H1 (cell line): Measurements from ENCODE around the gene MRTFA. TPM values are rescaled to one million over a fixed set of nuclear protein-coding genes. Genes with fewer than 3 reads are reported as not detected.

ENCODE experiments used
- CTCF ChIA-PET: fragments of 300-600 bp; sonication (Branson Sonifier 250); formaldehyde crosslinking; loops from one replicate; lab custom pipeline; 2021; ENCODE audit not compliant: partially characterized antibody; lab: Charles Lee
- POLR2A ChIA-PET: fragments of 300-600 bp; sonication (Branson Sonifier 250); formaldehyde crosslinking; loops from one replicate; lab custom pipeline; 2021; ENCODE audit warnings: inconsistent platforms; ENCODE audit not compliant: partially characterized antibody; lab: Charles Lee
- DNase-seq, 2 experiments: peaks; one replicate each; pipeline versions ENCODE4 v3.0.0 to v3.0.0-alpha.2; 2010 to 2022; ENCODE audit warnings: low spot score in 2 of 2, low read depth in 1 of 2, mixed read lengths in 1 of 2
- FAIRE-seq: peaks from 2 replicates; lab custom pipeline; 2011; peaks lifted over from hg19 to GRCh38; lab: Jason Lieb, UNC
- H2AFZ ChIP-seq: 2 replicates; pipeline ENCODE4 v1.8.1; 2012; ENCODE audit warnings: low read length, inconsistent platforms
- H2AK5ac ChIP-seq: 2 replicates; pipeline ENCODE4 v1.6.1; 2013; ENCODE audit warnings: low read depth, low read length
- H2BK120ac ChIP-seq: replicated peaks from 2 replicates; pipeline ENCODE3; 2013; ENCODE audit warnings: low read depth, low read length, inconsistent platforms
- H2BK12ac ChIP-seq: 2 replicates; pipeline ENCODE4 v1.6.1; 2013; ENCODE audit warnings: low read depth, low read length
- H2BK15ac ChIP-seq: 2 replicates; pipeline ENCODE4 v1.6.1; 2013; ENCODE audit warnings: low read length
- H2BK20ac ChIP-seq: 2 replicates; pipeline ENCODE4 v1.6.1; 2013; ENCODE audit warnings: low read length
- H2BK5ac ChIP-seq: 2 replicates; pipeline ENCODE4 v1.6.1; 2013; ENCODE audit warnings: low read depth, low read length
- H3K14ac ChIP-seq: 2 replicates; pipeline ENCODE4 v1.6.1; 2013; ENCODE audit warnings: inconsistent platforms; ENCODE audit not compliant: insufficient read length
- H3K18ac ChIP-seq: 2 replicates; pipeline ENCODE4 v1.6.1; 2013; ENCODE audit warnings: low read length; ENCODE audit errors: extremely low read depth
- H3K23ac ChIP-seq: 2 replicates; pipeline ENCODE4 v1.6.1; 2013; ENCODE audit warnings: inconsistent platforms; ENCODE audit not compliant: insufficient read length
- H3K23me2 ChIP-seq: 2 replicates; pipeline ENCODE4 v1.6.1; 2013; ENCODE audit warnings: low read depth, low read length
- H3K27ac ChIP-seq: 2 replicates; pipeline ENCODE4 v1.6.1; 2011; ENCODE audit warnings: low read depth, low read length, inconsistent platforms
- H3K27me3 ChIP-seq, 4 experiments: replicated peaks in 1 of 4; 1 replicate in 1 of 4; 2 replicates in 3 of 4; pipeline versions ENCODE4 v1.6.1 to v1.8.1; 2011 to 2013; ENCODE audit warnings: low read length in 3 of 4, mild to moderate bottlenecking in 3 of 4, inconsistent platforms in 2 of 4, mixed read lengths in 2 of 4, moderate library complexity in 1 of 4; ENCODE audit not compliant: control insufficient read depth in 3 of 4, insufficient read depth in 3 of 4; ENCODE audit errors: extremely low read depth in 1 of 4
- H3K36me3 ChIP-seq, 4 experiments: 2 replicates each; pipeline versions ENCODE4 v1.6.1 to v1.8.1; 2011 to 2013; ENCODE audit warnings: mild to moderate bottlenecking in 4 of 4, low read length in 3 of 4, moderate library complexity in 2 of 4, control low read depth in 1 of 4, inconsistent platforms in 1 of 4; ENCODE audit not compliant: insufficient read depth in 4 of 4, control insufficient read depth in 2 of 4
- H3K4ac ChIP-seq: replicated peaks from 2 replicates; pipeline ENCODE3; 2013; ENCODE audit warnings: low read length, low read depth, mixed read lengths, inconsistent platforms; ENCODE audit not compliant: insufficient read length
- H3K4me1 ChIP-seq, 4 experiments: replicated peaks in 1 of 4; 1 replicate in 1 of 4; 2 replicates in 3 of 4; pipeline versions ENCODE4 v1.6.1 to v1.8.1; 2011 to 2013; ENCODE audit warnings: low read length in 3 of 4, inconsistent platforms in 2 of 4, mixed read lengths in 1 of 4; ENCODE audit not compliant: insufficient read depth in 4 of 4, control insufficient read depth in 3 of 4
- H3K4me2 ChIP-seq, 2 experiments: 2 replicates each; pipeline versions ENCODE4 v1.6.1 to v1.8.1; 2011 to 2013; ENCODE audit warnings: low read depth in 2 of 2, low read length in 2 of 2, control low read depth in 1 of 2, inconsistent platforms in 1 of 2, mild to moderate bottlenecking in 1 of 2; ENCODE audit not compliant: insufficient read depth in 1 of 2
- H3K4me3 ChIP-seq, 4 experiments: fragments of 200-600, 300-600 bp in 1 of 4; sonication (generic), shearing (Covaris generic), sonication (Bioruptor Twin) in 1 of 4; 2 replicates each; pipeline versions ENCODE4 v1.5.1 to v1.8.1; 2011 to 2016; ENCODE audit warnings: low read length in 4 of 4, low read depth in 3 of 4, control low read depth in 2 of 4, inconsistent platforms in 2 of 4, mild to moderate bottlenecking in 2 of 4, mixed read lengths in 1 of 4, moderate library complexity in 1 of 4; ENCODE audit not compliant: insufficient read depth in 2 of 4; ENCODE audit errors: extremely low read depth in 1 of 4
- H3K56ac ChIP-seq: replicated peaks from 2 replicates; pipeline ENCODE3; 2013; ENCODE audit warnings: low read depth, mild to moderate bottlenecking, mixed read lengths, low read length, inconsistent platforms; ENCODE audit not compliant: insufficient read length
- H3K79me1 ChIP-seq: 2 replicates; pipeline ENCODE4 v1.6.1; 2013; ENCODE audit warnings: low read depth, low read length, control low read depth
- H3K79me2 ChIP-seq, 2 experiments: 2 replicates each; pipeline versions ENCODE4 v1.6.1 to v1.8.1; 2012 to 2013; ENCODE audit warnings: low read length in 2 of 2, mild to moderate bottlenecking in 2 of 2, inconsistent platforms in 1 of 2; ENCODE audit not compliant: insufficient read depth in 2 of 2, control insufficient read depth in 1 of 2
- H3K9ac ChIP-seq, 4 experiments: replicated peaks in 1 of 4; 1 replicate in 1 of 4; 2 replicates in 3 of 4; pipeline versions ENCODE4 v1.6.1 to v1.8.1; 2011 to 2013; ENCODE audit warnings: low read depth in 3 of 4, low read length in 3 of 4, control low read depth in 2 of 4, mild to moderate bottlenecking in 2 of 4, moderate library complexity in 2 of 4, inconsistent platforms in 1 of 4; ENCODE audit errors: extremely low read depth in 1 of 4
- H3K9me3 ChIP-seq, 2 experiments: 2 replicates each; pipeline versions ENCODE4 v1.6.1 to v1.8.1; 2012 to 2013; ENCODE audit warnings: mild to moderate bottlenecking in 2 of 2, moderate library complexity in 2 of 2, control low read depth in 1 of 2, inconsistent platforms in 1 of 2, low read depth in 1 of 2, low read length in 1 of 2, mixed read lengths in 1 of 2; ENCODE audit not compliant: insufficient read depth in 2 of 2
- H4K20me1 ChIP-seq, 2 experiments: replicated peaks in 1 of 2; 2 replicates each; pipeline versions ENCODE3 to v1.8.1; 2011 to 2013; ENCODE audit warnings: inconsistent platforms in 2 of 2, low read length in 2 of 2, mild to moderate bottlenecking in 1 of 2; ENCODE audit not compliant: insufficient read depth in 2 of 2, control insufficient read depth in 1 of 2
- H4K5ac ChIP-seq: 2 replicates; pipeline ENCODE4 v1.6.1; 2013; ENCODE audit warnings: low read length, low read depth, mixed read lengths, inconsistent platforms; ENCODE audit not compliant: insufficient read length
- H4K8ac ChIP-seq: 2 replicates; pipeline ENCODE4 v1.8.0; 2013; ENCODE audit warnings: mild to moderate bottlenecking, moderate library complexity, low read length, inconsistent platforms; ENCODE audit not compliant: insufficient read depth; ENCODE audit errors: extremely low read depth
- H4K91ac ChIP-seq: replicated peaks from 2 replicates; pipeline ENCODE3; 2013; ENCODE audit warnings: low read length, mixed read lengths, inconsistent platforms; ENCODE audit not compliant: insufficient read length
- ASH2L ChIP-seq: fragments of 200-600, 300-600 bp; sonication (generic); IDR thresholded peaks from one replicate; pipeline ENCODE4 v1.7.1; 2017; ENCODE audit warnings: low read length
- BCL11A ChIP-seq, 2 experiments: IDR thresholded peaks; one replicate each; pipeline ENCODE4 v1.6.1; 2011; ENCODE audit warnings: low read depth in 2 of 2, low read length in 2 of 2, mild to moderate bottlenecking in 2 of 2
- KDM5A ChIP-seq: fragments of 200-600 bp; IDR thresholded peaks from 2 replicates; pipeline ENCODE4 v1.7.1; 2012; ENCODE audit warnings: mild to moderate bottlenecking, low read length, inconsistent platforms, mixed read lengths
- PHF8 ChIP-seq: fragments of 200-600 bp; sonication (generic); conservative IDR thresholded peaks from 2 replicates; pipeline ENCODE4 v1.7.1; 2012; ENCODE audit warnings: low read depth, mild to moderate bottlenecking, inconsistent platforms, low read length, moderate library complexity
- POLR2A ChIP-seq, 2 experiments: IDR thresholded peaks; 1 replicate in 1 of 2; 2 replicates in 1 of 2; pipeline ENCODE4 v1.6.1; 2011; ENCODE audit warnings: low read depth in 2 of 2, low read length in 2 of 2, mild to moderate bottlenecking in 2 of 2; ENCODE audit errors: control extremely low read depth in 1 of 2
- RAD21 ChIP-seq, 2 experiments: IDR thresholded peaks in 1 of 2; conservative IDR thresholded peaks in 1 of 2; 2 replicates each; pipeline ENCODE4 v1.6.1; 2011; ENCODE audit warnings: low read depth in 2 of 2, low read length in 2 of 2, improper control_type of control experiment in 1 of 2, inconsistent platforms in 1 of 2, mild to moderate bottlenecking in 1 of 2, moderate library complexity in 1 of 2
- SUZ12 ChIP-seq: fragments of 200-600 bp; sonication (generic); IDR thresholded peaks from 2 replicates; pipeline ENCODE4 v1.6.1; 2012; ENCODE audit warnings: mild to moderate bottlenecking, inconsistent platforms, low read length, moderate library complexity, mixed read lengths
- TAF1 ChIP-seq: IDR thresholded peaks from 2 replicates; pipeline ENCODE4 v1.6.1; 2011; ENCODE audit warnings: mild to moderate bottlenecking, low read depth, low read length
- ZNF274 ChIP-seq: IDR thresholded peaks from 2 replicates; pipeline ENCODE4 v1.7.0; 2012; ENCODE audit warnings: low read length, borderline replicate concordance; ENCODE audit errors: extremely low read depth
- WGBS, 2 experiments: shearing (Covaris generic) in 1 of 2; methylation state at CpG; one replicate each; pipeline versions ENCODE4 v1.1.6 to v1.1.7; 2013 to 2015; ENCODE audit warnings: low lambda C conversion rate in 2 of 2, mixed read lengths in 2 of 2, inconsistent platforms in 1 of 2, low coverage in 1 of 2, missing lambda C conversion rate in 1 of 2; ENCODE audit not compliant: insufficient replicate concordance in 2 of 2, insufficient coverage in 1 of 2, insufficient read length in 1 of 2; ENCODE audit errors: extremely low coverage in 1 of 2, missing lambda C conversion rate in 1 of 2; 5-methylcytosine and 5-hydroxymethylcytosine counted together
- polyA plus RNA-seq, 7 experiments: library from polyadenylated mRNA; depleted of rRNA in 3 of 7; stranded (reverse) in 5 of 7; unstranded in 2 of 7; fragments of >200 nt in 5 of 7; fragments of 200-250 nt in 2 of 7; gene quantifications; 1 replicate in 5 of 7; 2 replicates in 1 of 7; 4 replicates in 1 of 7; pipeline versions ENCODE4 v1.2.1 to v1.2.3, GENCODE V29; 2011 to 2013; ENCODE audit warnings: missing spikeins in 2 of 7, mixed read lengths in 2 of 7
- total RNA-seq: library from RNA; stranded (reverse); fragmentation: NEBNext Ultra II Directional; extraction: Animal tissue kit (Norgen Biotek cat#: 25700); gene quantifications from 2 replicates; pipeline ENCODE4 v1.2.1, GENCODE V29; 2021
- TF ChIP-seq, protein P1 (sequence below), 3 experiments: IDR thresholded peaks; 1 replicate in 2 of 3; 2 replicates in 1 of 3; pipeline versions ENCODE4 v1.5.1 to v1.6.1; 2011; ENCODE audit warnings: low read length in 3 of 3, mild to moderate bottlenecking in 3 of 3, inconsistent platforms in 2 of 3, low read depth in 1 of 3, moderate library complexity in 1 of 3; ENCODE audit not compliant: insufficient read depth in 1 of 3; ENCODE audit errors: control extremely low read depth in 1 of 3

MRTFA gene
- total and polyA plus RNA-seq, 2 of the 8 experiments (the other 6 are each of a cell fraction or from before 2014, with no cell fraction given), result 5.4 to 37.9 TPM

DNA sequence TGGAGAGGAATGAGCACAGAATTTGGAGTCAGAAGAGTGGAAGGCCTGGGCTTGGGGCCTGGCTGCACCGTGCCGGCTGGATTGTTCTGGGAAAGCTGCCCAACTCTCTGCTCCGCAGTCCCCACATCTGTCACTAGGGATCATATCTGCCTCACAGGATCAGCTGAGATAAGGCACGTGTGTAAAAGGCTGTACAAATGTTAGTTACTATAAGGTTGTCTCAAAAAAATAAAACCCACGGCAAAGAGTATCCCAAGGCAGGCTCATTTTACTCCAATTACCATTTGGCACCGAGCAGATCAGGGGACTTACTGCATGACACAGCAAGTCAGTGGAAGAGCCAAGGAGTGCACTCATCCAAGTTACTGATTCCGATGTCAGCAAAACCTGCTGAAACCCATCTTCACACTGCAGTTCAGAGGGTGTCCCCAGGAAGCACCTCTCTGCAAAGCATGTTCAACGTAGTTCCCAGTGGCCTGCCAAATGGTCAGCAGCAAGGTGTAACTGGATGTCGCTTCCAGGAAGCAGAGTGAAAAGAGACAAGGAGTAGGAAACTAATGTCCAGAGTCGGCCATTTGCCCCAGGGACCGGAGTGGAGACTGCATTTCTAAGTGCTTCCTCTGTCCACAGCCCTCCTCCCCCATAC lies 18.1 kb upstream of the MRTFA start:
- no peaks in the 10 kb centered on the region for H3K9me3 ChIP-seq
- peak overlapping the region; percentile 72; the same call in 1 of the 2 replicates for H2AFZ ChIP-seq
- no peak overlapping the region for H3K23ac ChIP-seq
- DNase-seq, result no peak
- no peak overlapping the region for H4K5ac ChIP-seq
- H3K18ac ChIP-seq, result no peak overlapping the region
- peak overlapping the region; percentile 51 for H4K91ac ChIP-seq
- POLR2A ChIA-PET, result interaction anchor here (1.3 kb wide), 1 partner anchor 28 kb away, joined by 3 read pairs; no protein-coding TSS in a partner anchor
- no peak overlapping the region for H2AK5ac ChIP-seq
- H3K9ac ChIP-seq, result no peak overlapping the region
- no peaks in the 10 kb centered on the region for H3K27me3 ChIP-seq
- CTCF ChIA-PET, result interaction anchor here (0.6 to 4.6 kb wide), 19 partner anchors 10 to 257 kb away, joined by 3 to 20 read pairs (median 4); no protein-coding TSS in a partner anchor
- no peak for FAIRE-seq
- no peaks in the 10 kb centered on the region for H3K79me1 ChIP-seq
- no peak overlapping the region for H3K4me3 ChIP-seq
- no peak overlapping the region; the same call in 1 of the 2 replicates for H2BK15ac ChIP-seq
- H2BK20ac ChIP-seq, result no peak overlapping the region; the same call in 1 of the 2 replicates
- 89% methylated on average over 11 of the region's 11 CpGs; no CpG with 5 or more reads in 1 of the 2 experiments for WGBS, 2 experiments
- no peak overlapping the region for H3K56ac ChIP-seq
- peak overlapping the region; percentile 61; the same call in 1 of the 2 replicates for H2BK5ac ChIP-seq
- H2BK120ac ChIP-seq, result no peak overlapping the region
- peak overlapping the region; percentile 35; the same call in 1 of the 2 replicates for H2BK12ac ChIP-seq
- H3K23me2 ChIP-seq, result no peaks in the 10 kb centered on the region
- H3K4ac ChIP-seq, result no peak overlapping the region
- no peaks in the 10 kb centered on the region for H4K20me1 ChIP-seq
- peaks cover 0 to 5% (median 2%) of the 10 kb centered on the region in 4 experiments; a peak in 3 of 7 replicates for H3K4me1 ChIP-seq
- no peaks in the 10 kb centered on the region for H3K36me3 ChIP-seq
- no peaks in the 10 kb centered on the region for H3K79me2 ChIP-seq
- H3K14ac ChIP-seq, result no peak overlapping the region
- H3K27ac ChIP-seq, result no peak overlapping the region
- peak overlapping the region; percentile 65; the same call in 1 of the 2 replicates for H4K8ac ChIP-seq
- H3K4me2 ChIP-seq, result no peak overlapping the region
- no peak for TF ChIP-seq PHF8
- no peak for TF ChIP-seq BCL11A (IDR thresholded peaks at IDR 0.05; ENCODE audit: low read depth in 2 of 2, low read length in 2 of 2)
- TF ChIP-seq, protein P1, sequence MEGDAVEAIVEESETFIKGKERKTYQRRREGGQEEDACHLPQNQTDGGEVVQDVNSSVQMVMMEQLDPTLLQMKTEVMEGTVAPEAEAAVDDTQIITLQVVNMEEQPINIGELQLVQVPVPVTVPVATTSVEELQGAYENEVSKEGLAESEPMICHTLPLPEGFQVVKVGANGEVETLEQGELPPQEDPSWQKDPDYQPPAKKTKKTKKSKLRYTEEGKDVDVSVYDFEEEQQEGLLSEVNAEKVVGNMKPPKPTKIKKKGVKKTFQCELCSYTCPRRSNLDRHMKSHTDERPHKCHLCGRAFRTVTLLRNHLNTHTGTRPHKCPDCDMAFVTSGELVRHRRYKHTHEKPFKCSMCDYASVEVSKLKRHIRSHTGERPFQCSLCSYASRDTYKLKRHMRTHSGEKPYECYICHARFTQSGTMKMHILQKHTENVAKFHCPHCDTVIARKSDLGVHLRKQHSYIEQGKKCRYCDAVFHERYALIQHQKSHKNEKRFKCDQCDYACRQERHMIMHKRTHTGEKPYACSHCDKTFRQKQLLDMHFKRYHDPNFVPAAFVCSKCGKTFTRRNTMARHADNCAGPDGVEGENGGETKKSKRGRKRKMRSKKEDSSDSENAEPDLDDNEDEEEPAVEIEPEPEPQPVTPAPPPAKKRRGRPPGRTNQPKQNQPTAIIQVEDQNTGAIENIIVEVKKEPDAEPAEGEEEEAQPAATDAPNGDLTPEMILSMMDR (IDR thresholded peaks at IDR 0.05; ENCODE audit: control extremely low read depth in 1 of 3, insufficient read depth in 1 of 3, low read depth in 1 of 3, low read length in 3 of 3), result peak; percentile 11 to 32 (median 18); a peak in 2 of 4 replicates
- no peak for TF ChIP-seq TAF1
- TF ChIP-seq RAD21 (IDR thresholded peaks at IDR 0.05 in 1 of 2, conservative IDR thresholded peaks at IDR 0.05 in 1 of 2; ENCODE audit: low read depth in 2 of 2, low read length in 2 of 2), result peak; percentile 46 to 53
- no peak for TF ChIP-seq KDM5A
- TF ChIP-seq ASH2L, result no peak
- TF ChIP-seq POLR2A (IDR thresholded peaks at IDR 0.05; ENCODE audit: control extremely low read depth in 1 of 2, low read depth in 2 of 2, low read length in 2 of 2), result no peak
- no peak for TF ChIP-seq ZNF274
- no peak for TF ChIP-seq SUZ12
